ENCODE measurements around the gene C1orf105.

GRCh38 chr1:172483448-172483847 lies 63.0 kb downstream of the C1orf105 start:
- TF ChIP-seq CTCF (IDR thresholded peaks at IDR 0.05) (no peak), POLR2AphosphoS5 (IDR thresholded peaks at IDR 0.05) (no peak), POLR2A (IDR thresholded peaks at IDR 0.05) (no peak)

All from upper lobe of left lung (tissue), 4 donors.